NCI-H2196 treated with DMSO at 0.1 percent for 48 hours (cell line): Measurements from ENCODE around the gene QRICH2.
"Not testable (repeated sequence)": the region's sequence is repeated elsewhere in the genome, so short reads cannot be mapped to it uniquely, and the experiment has no call there.

Experiments used
- DNase-seq: peaks from one replicate; lab custom pipeline; 2025; ENCODE audit not compliant: unreplicated experiment; lab: John Stamatoyannopoulos, UW

QRICH2 gene

GRCh38 chr17:76278268-76278908 lies 29.7 kb downstream of the QRICH2 start:
- DNase-seq: no peak

- no peak for DNase-seq
Measured at GRCh38 chr17:76277300-76278267, 30.5 kb downstream of the QRICH2 start.

- DNase-seq: no peak
Measured at GRCh38 chr17:76276461-76277299, 31.4 kb downstream of the QRICH2 start.

GRCh38 chr17:76276069-76276431 lies 32.0 kb downstream of the QRICH2 start:
- no peak for DNase-seq

GRCh38 chr17:76275382-76276068 lies 32.6 kb downstream of the QRICH2 start:
- DNase-seq: no peak

GRCh38 chr17:76274112-76274956 lies 33.7 kb downstream of the QRICH2 start:
- no peak for DNase-seq

GRCh38 chr17:76273445-76274111 lies 34.5 kb downstream of the QRICH2 start:
- no peak for DNase-seq

- no peak for DNase-seq
Measured at GRCh38 chr17:76272541-76273444, 35.3 kb downstream of the QRICH2 start.

GRCh38 chr17:76271669-76272540 lies 36.2 kb downstream of the QRICH2 start:
- no peak for DNase-seq

- no peak for DNase-seq
Measured at GRCh38 chr17:76270770-76271668, 37.1 kb downstream of the QRICH2 start.

- no peak for DNase-seq
Measured at GRCh38 chr17:76270127-76270592, 37.9 kb downstream of the QRICH2 start.

- DNase-seq: no peak
Measured at GRCh38 chr17:76268991-76269981, 38.8 kb downstream of the QRICH2 start.

- DNase-seq: no peak
Measured at GRCh38 chr17:76268015-76268749, 39.9 kb downstream of the QRICH2 start.

GRCh38 chr17:76267581-76268001 lies 40.5 kb downstream of the QRICH2 start:
- DNase-seq: not testable (repeated sequence)
